Measurements from ENCODE around the gene SMPD3.

SMPD3 gene

GRCh38 chr16:68427649-68428303 lies 20.5 kb downstream of the SMPD3 start:
- TF ChIP-seq REST (IDR thresholded peaks at IDR 0.05; ENCODE audit: insufficient read depth in 1 of 2, low read depth in 2 of 2, low read length in 2 of 2) (no peak), TAF1 (IDR thresholded peaks at IDR 0.05; ENCODE audit: borderline replicate concordance, insufficient read depth, low read length) (no peak), POLR2AphosphoS5 (IDR thresholded peaks at IDR 0.05; ENCODE audit: low read depth, low read length) (no peak), FOXP2 (optimal IDR thresholded peaks at IDR 0.05; ENCODE audit: borderline replicate concordance, extremely low read depth, extremely low read length, insufficient read depth) (no peak), SIN3A (IDR thresholded peaks at IDR 0.05; ENCODE audit: borderline replicate concordance, insufficient read depth, low read length) (no peak)

GRCh38 chr16:68426347-68426652 lies 22.0 kb downstream of the SMPD3 start:
- no peak for TF ChIP-seq REST (IDR thresholded peaks at IDR 0.05; ENCODE audit: insufficient read depth in 1 of 2, low read depth in 2 of 2, low read length in 2 of 2)
- TF ChIP-seq POLR2AphosphoS5 (IDR thresholded peaks at IDR 0.05; ENCODE audit: low read depth, low read length), result no peak
- TF ChIP-seq TAF1 (IDR thresholded peaks at IDR 0.05; ENCODE audit: borderline replicate concordance, insufficient read depth, low read length), result no peak
- no peak for TF ChIP-seq FOXP2 (optimal IDR thresholded peaks at IDR 0.05; ENCODE audit: borderline replicate concordance, extremely low read depth, extremely low read length, insufficient read depth)

- TF ChIP-seq REST (IDR thresholded peaks at IDR 0.05; ENCODE audit: insufficient read depth in 1 of 2, low read depth in 2 of 2, low read length in 2 of 2), result no peak
- no peak for TF ChIP-seq POLR2AphosphoS5 (IDR thresholded peaks at IDR 0.05; ENCODE audit: low read depth, low read length)
Measured at GRCh38 chr16:68425498-68426346, 22.6 kb downstream of the SMPD3 start.

GRCh38 chr16:68423771-68424170 lies 24.5 kb downstream of the SMPD3 start:
- TF ChIP-seq SIN3A (IDR thresholded peaks at IDR 0.05; ENCODE audit: borderline replicate concordance, insufficient read depth, low read length) (no peak), FOXP2 (optimal IDR thresholded peaks at IDR 0.05; ENCODE audit: borderline replicate concordance, extremely low read depth, extremely low read length, insufficient read depth) (no peak), TAF1 (IDR thresholded peaks at IDR 0.05; ENCODE audit: borderline replicate concordance, insufficient read depth, low read length) (no peak), REST (IDR thresholded peaks at IDR 0.05; ENCODE audit: insufficient read depth in 1 of 2, low read depth in 2 of 2, low read length in 2 of 2) (no peak), POLR2AphosphoS5 (IDR thresholded peaks at IDR 0.05; ENCODE audit: low read depth, low read length) (no peak)
